MM.1S (cell line): ENCODE results near the gene BMP7.

ENCODE experiments used
- EZH2 ChIP-seq: fragments of 300-600 bp; sonication (generic); optimal IDR thresholded peaks from 2 replicates; pipeline ENCODE3; 2017; ENCODE audit warnings: low read depth, mild to moderate bottlenecking, antibody characterized with exemption, low read length, mixed read lengths
- TF ChIP-seq, protein P1 (sequence below): fragments of 300-600 bp; sonication (generic); IDR thresholded peaks from 2 replicates; pipeline ENCODE4 v1.5.1; 2016; ENCODE audit warnings: antibody characterized with exemption, low read length, mixed read lengths

DNA sequence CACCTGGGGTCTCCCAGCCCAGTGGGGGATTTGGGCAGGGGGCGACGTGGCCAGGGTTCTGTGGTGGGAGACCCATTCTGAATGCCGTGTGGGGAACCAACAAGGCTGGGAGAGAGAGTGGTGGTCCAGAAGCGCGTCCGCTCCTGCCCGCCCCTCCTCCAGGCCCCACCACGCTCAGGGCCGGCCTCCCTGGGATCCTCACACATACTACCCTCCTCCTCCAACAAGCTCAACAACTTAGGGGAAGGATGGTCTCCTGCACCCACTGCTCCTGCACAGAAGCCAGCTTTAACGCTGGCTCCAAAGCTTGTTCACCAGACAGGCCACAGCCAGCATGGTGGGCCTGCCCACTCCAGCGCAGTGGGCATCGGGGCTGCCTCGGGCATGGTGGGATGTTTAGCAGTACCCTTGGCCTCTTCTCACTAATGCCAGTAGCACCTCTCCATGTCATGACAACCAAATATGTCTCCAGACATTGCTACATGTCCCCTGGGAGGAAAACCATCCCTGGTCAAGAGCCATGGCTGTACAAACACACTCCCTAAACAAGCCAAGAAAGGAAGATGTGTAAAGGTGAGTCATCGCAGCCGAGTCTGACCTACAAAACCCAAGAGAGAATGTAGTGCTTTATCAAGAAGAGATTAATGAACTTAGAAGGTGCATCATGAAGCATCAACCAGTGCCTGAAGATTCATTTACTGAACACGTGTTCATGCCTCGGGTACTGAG lies 75.7 kb downstream of the BMP7 start:
- TF ChIP-seq, protein P1, sequence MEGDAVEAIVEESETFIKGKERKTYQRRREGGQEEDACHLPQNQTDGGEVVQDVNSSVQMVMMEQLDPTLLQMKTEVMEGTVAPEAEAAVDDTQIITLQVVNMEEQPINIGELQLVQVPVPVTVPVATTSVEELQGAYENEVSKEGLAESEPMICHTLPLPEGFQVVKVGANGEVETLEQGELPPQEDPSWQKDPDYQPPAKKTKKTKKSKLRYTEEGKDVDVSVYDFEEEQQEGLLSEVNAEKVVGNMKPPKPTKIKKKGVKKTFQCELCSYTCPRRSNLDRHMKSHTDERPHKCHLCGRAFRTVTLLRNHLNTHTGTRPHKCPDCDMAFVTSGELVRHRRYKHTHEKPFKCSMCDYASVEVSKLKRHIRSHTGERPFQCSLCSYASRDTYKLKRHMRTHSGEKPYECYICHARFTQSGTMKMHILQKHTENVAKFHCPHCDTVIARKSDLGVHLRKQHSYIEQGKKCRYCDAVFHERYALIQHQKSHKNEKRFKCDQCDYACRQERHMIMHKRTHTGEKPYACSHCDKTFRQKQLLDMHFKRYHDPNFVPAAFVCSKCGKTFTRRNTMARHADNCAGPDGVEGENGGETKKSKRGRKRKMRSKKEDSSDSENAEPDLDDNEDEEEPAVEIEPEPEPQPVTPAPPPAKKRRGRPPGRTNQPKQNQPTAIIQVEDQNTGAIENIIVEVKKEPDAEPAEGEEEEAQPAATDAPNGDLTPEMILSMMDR, result no peak
- no peak for TF ChIP-seq EZH2
